Subcutaneous abdominal adipose tissue (tissue), 5 donors: ENCODE results near the gene CRTC1.

Experiments
- H3K27ac ChIP-seq: one replicate; pipeline ENCODE4 v1.7.0; 2013; ENCODE audit warnings: low read depth, mild to moderate bottlenecking, inconsistent platforms, low read length, moderate library complexity
- H3K27me3 ChIP-seq, 5 donors: one replicate each; pipeline ENCODE4 v1.7.0; 2013; ENCODE audit warnings: low read length in 5 of 5, inconsistent platforms in 1 of 5; ENCODE audit not compliant: control insufficient read depth in 5 of 5, insufficient read depth in 4 of 5
- H3K36me3 ChIP-seq, 5 donors: one replicate each; pipeline ENCODE4 v1.7.0; 2013; ENCODE audit warnings: low read length in 5 of 5; ENCODE audit not compliant: control insufficient read depth in 5 of 5, insufficient read depth in 5 of 5
- H3K4me1 ChIP-seq, 5 donors: one replicate each; pipeline ENCODE4 v1.7.0; 2013; ENCODE audit warnings: low read length in 5 of 5, mild to moderate bottlenecking in 3 of 5, moderate library complexity in 1 of 5; ENCODE audit not compliant: control insufficient read depth in 5 of 5, insufficient read depth in 5 of 5
- H3K4me3 ChIP-seq, 5 donors: one replicate each; pipeline ENCODE4 v1.7.0; 2013; ENCODE audit warnings: low read length in 5 of 5, low read depth in 1 of 5
- H3K9ac ChIP-seq, 5 donors: one replicate each; pipeline ENCODE4 v1.7.0; 2013; ENCODE audit warnings: low read length in 5 of 5, mild to moderate bottlenecking in 4 of 5, moderate library complexity in 3 of 5
- H3K9me3 ChIP-seq, 5 donors: one replicate each; pipeline ENCODE4 v1.7.0; 2013; ENCODE audit warnings: low read length in 5 of 5; ENCODE audit not compliant: control insufficient read depth in 5 of 5
- donor health status: healthy.
- donor health status: healthy.
- donor health status: healthy.
- donor health status: healthy.
- donor health status: healthy.

CRTC1 gene

DNA sequence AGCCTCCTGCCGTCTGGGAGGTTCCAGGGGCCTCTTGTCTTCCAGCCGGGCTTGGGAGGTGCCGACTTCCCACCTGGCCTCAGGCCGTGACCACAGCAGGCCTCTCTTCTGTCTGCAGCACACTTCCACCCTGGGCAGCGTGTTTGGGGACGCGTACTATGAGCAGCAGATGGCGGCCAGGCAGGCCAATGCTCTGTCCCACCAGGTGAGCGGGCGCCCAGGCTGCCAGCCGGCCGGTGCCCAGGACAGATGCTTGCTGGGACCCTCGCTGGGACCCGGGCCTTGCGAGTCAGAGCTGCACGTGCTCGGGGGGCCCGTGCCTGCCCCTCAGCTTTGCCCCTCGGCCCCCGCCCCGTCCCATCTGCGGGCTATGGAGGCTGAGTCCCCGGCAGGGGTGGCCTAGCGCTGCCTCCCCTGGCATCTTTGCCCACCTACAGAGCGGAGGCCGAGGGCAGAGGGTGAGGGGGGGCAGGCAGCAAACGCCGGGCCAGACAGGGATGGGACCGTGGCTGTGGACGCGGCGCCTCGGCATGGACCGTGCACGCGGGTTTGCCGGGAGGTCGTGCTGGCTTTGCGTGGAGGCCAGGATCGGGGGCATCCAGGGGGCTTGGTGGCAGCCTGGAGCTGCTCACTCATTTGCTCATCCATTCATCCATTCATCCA lies 91.4 kb downstream of the CRTC1 start:
- Histone ChIP-seq H3K4me1 (no peaks in the 10 kb centered on the region), H3K9me3 (no peaks in the 10 kb centered on the region), H3K4me3 (no peak overlapping the region), H3K36me3 (peaks cover 0 to 30% (median 3%) of the 10 kb centered on the region in 5 donors), H3K27me3 (peaks cover 3 to 11% (median 9%) of the 10 kb centered on the region in 5 donors), H3K27ac (no peak overlapping the region), H3K9ac (no peak overlapping the region)

DNA sequence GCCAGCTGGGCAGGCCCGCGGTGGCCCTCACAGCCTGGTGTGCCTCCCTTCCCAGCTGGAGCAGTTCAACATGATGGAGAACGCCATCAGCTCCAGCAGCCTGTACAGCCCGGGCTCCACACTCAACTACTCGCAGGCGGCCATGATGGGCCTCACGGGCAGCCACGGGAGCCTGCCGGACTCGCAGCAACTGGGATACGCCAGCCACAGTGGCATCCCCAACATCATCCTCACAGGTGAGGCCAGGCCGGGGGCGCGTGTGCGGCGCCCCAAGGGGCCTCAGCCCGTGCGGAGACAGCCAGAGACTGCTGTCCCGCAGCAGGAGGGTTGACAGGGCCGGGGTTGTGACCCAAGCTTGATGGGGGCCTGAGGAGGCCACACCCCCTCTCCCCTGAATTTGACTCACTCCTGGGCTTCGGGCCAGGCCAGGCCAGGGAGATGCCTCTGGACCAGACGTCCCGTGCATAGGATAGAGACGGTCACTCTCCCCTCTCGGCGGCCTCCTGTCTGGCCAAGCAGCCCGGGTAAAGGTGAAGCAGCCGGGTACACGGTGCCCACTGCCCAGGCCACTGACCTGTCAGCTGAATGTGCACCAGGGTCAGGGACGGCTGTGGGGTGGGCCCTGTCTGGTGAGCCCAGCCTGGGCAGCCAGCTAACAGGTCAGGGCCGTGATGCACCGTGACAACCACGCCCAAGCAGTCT lies 92.3 kb downstream of the CRTC1 start:
- no peak overlapping the region for H3K27ac ChIP-seq
- H3K27me3 ChIP-seq: peaks cover 3 to 11% (median 9%) of the 10 kb centered on the region in 5 donors
- no peaks in the 10 kb centered on the region for H3K4me1 ChIP-seq
- H3K9me3 ChIP-seq: no peaks in the 10 kb centered on the region
- no peak overlapping the region for H3K4me3 ChIP-seq
- H3K36me3 ChIP-seq: peaks cover 0 to 27% (median 3%) of the 10 kb centered on the region in 5 donors
- no peak overlapping the region for H3K9ac ChIP-seq

- no peaks in the 10 kb centered on the region for H3K9me3 ChIP-seq
- H3K4me3 ChIP-seq: no peak overlapping the region
- H3K27me3 ChIP-seq: peaks cover 3 to 14% (median 9%) of the 10 kb centered on the region in 5 donors
- H3K27ac ChIP-seq: no peak overlapping the region
- H3K36me3 ChIP-seq: peaks cover 0 to 24% (median 3%) of the 10 kb centered on the region in 5 donors
- H3K4me1 ChIP-seq: no peaks in the 10 kb centered on the region
- no peak overlapping the region for H3K9ac ChIP-seq
Observed at GRCh38 chr19:18776288-18776594, 92.8 kb downstream of the CRTC1 start.

DNA sequence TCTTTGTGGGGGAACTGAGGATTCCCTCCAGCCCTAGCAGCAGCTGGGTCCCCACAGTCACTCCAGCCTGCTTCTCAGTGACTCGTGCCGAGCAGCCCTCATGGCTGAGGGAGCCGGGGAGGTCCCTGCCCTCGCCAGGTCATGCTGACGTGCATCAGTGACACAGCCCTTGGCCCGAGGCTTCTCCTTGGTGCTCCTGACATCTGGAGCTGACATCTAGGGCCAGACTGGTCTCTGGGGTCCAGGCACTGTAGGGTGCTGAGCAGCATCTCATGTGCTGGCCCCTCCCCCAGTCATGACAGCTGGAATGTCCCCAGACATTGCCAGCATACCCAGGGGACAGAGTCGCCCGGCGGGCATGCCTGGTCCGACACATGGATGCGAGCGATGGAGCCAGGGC lies 93.3 kb downstream of the CRTC1 start:
- Histone ChIP-seq H3K27ac (no peak overlapping the region), H3K4me1 (no peaks in the 10 kb centered on the region), H3K27me3 (peaks cover 3 to 16% (median 9%) of the 10 kb centered on the region in 5 donors), H3K4me3 (no peak overlapping the region), H3K9me3 (no peaks in the 10 kb centered on the region), H3K36me3 (peaks cover 0 to 21% (median 0%) of the 10 kb centered on the region in 5 donors), H3K9ac (no peak overlapping the region)

DNA sequence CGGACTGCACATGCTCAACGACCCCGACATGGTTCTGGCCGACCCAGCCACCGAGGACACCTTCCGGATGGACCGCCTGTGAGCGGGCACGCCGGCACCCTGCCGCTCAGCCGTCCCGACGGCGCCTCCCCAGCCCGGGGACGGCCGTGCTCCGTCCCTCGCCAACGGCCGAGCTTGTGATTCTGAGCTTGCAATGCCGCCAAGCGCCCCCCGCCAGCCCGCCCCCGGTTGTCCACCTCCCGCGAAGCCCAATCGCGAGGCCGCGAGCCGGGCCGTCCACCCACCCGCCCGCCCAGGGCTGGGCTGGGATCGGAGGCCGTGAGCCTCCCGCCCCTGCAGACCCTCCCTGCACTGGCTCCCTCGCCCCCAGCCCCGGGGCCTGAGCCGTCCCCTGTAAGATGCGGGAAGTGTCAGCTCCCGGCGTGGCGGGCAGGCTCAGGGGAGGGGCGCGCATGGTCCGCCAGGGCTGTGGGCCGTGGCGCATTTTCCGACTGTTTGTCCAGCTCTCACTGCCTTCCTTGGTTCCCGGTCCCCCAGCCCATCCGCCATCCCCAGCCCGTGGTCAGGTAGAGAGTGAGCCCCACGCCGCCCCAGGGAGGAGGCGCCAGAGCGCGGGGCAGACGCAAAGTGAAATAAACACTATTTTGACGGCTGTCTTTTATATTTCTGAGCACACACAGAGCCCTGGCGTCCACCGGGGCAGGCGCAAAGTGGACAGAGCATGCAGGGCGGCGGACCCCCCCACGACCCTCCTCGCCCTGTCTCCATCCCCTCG lies 94.0 kb downstream of the CRTC1 start:
- H3K9ac ChIP-seq: no peak overlapping the region
- no peak overlapping the region for H3K4me3 ChIP-seq
- H3K4me1 ChIP-seq: no peaks in the 10 kb centered on the region
- no peaks in the 10 kb centered on the region for H3K9me3 ChIP-seq
- peaks cover 3 to 19% (median 9%) of the 10 kb centered on the region in 5 donors for H3K27me3 ChIP-seq
- H3K27ac ChIP-seq: no peak overlapping the region
- H3K36me3 ChIP-seq: peaks cover 0 to 21% (median 0%) of the 10 kb centered on the region in 5 donors

GRCh38 chr19:18778076-18778389 lies 94.6 kb downstream of the CRTC1 start:
- peaks cover 3 to 21% (median 9%) of the 10 kb centered on the region in 5 donors for H3K27me3 ChIP-seq
- H3K4me3 ChIP-seq: no peak overlapping the region
- H3K4me1 ChIP-seq: no peaks in the 10 kb centered on the region
- no peaks in the 10 kb centered on the region for H3K9me3 ChIP-seq
- H3K9ac ChIP-seq: no peak overlapping the region
- peaks cover 0 to 20% (median 0%) of the 10 kb centered on the region in 5 donors for H3K36me3 ChIP-seq
- H3K27ac ChIP-seq: no peak overlapping the region

GRCh38 chr19:18778826-18779495 lies 95.5 kb downstream of the CRTC1 start:
- Histone ChIP-seq H3K36me3 (peaks cover 0 to 18% (median 0%) of the 10 kb centered on the region in 5 donors), H3K27me3 (peaks cover 3 to 21% (median 9%) of the 10 kb centered on the region in 5 donors), H3K4me3 (no peak overlapping the region), H3K27ac (no peak overlapping the region), H3K9me3 (no peaks in the 10 kb centered on the region), H3K4me1 (no peaks in the 10 kb centered on the region), H3K9ac (no peak overlapping the region)

- Histone ChIP-seq H3K9ac (no peak overlapping the region), H3K27me3 (peaks cover 3 to 21% (median 11%) of the 10 kb centered on the region in 5 donors), H3K27ac (no peak overlapping the region), H3K4me1 (peaks cover 0 to 5% (median 0%) of the 10 kb centered on the region in 5 donors), H3K36me3 (peaks cover 0 to 11% (median 0%) of the 10 kb centered on the region in 5 donors), H3K4me3 (no peak overlapping the region), H3K9me3 (no peaks in the 10 kb centered on the region)
Observed at GRCh38 chr19:18780081-18780480, 96.6 kb downstream of the CRTC1 start.

GRCh38 chr19:18780631-18781030 lies 97.2 kb downstream of the CRTC1 start:
- no peak overlapping the region for H3K27ac ChIP-seq
- peaks cover 0 to 10% (median 5%) of the 10 kb centered on the region in 5 donors for H3K4me1 ChIP-seq
- H3K9me3 ChIP-seq: no peaks in the 10 kb centered on the region
- H3K27me3 ChIP-seq: peaks cover 3 to 21% (median 13%) of the 10 kb centered on the region in 5 donors
- peaks cover 0 to 8% (median 0%) of the 10 kb centered on the region in 5 donors for H3K36me3 ChIP-seq
- H3K9ac ChIP-seq: no peak overlapping the region
- no peak overlapping the region for H3K4me3 ChIP-seq
